Karpas-422 (cell line): ENCODE measurements around the gene SARS1. TPM values are rescaled to one million over a fixed set of nuclear protein-coding genes. Genes with fewer than 3 reads are reported as not detected.
A peak's percentile ranks its signal among the peaks of the same experiment; 100 is the strongest.

Experiments used
- DNase-seq: peaks from one replicate; pipeline ENCODE4 v3.0.0-alpha.2; 2015
- H2AFZ ChIP-seq: fragments of 200-600 bp; sonication (generic); 2 replicates; pipeline ENCODE4 v1.6.1; 2014; ENCODE audit warnings: antibody characterized with exemption, low read length, mixed read lengths
- H3K27ac ChIP-seq: fragments of 200-600 bp; sonication (generic); 2 replicates; pipeline ENCODE4 v1.5.1; 2014; ENCODE audit warnings: mild to moderate bottlenecking, low read length, moderate library complexity
- H3K27me3 ChIP-seq: fragments of 200-600 bp; sonication (generic); 2 replicates; pipeline ENCODE4 v1.6.1; 2014; ENCODE audit warnings: low read length, mixed read lengths
- H3K36me3 ChIP-seq: fragments of 200-600 bp; sonication (generic); 2 replicates; pipeline ENCODE4 v1.6.1; 2014; ENCODE audit warnings: low read length, mixed read lengths; ENCODE audit not compliant: insufficient read depth
- H3K4me1 ChIP-seq: fragments of 200-600 bp; sonication (generic); 2 replicates; pipeline ENCODE4 v1.6.1; 2014; ENCODE audit warnings: mild to moderate bottlenecking, low read length, mixed read lengths
- H3K4me2 ChIP-seq: fragments of 200-600 bp; sonication (generic); 2 replicates; pipeline ENCODE4 v1.6.1; 2014; ENCODE audit warnings: low read length, low read depth, mild to moderate bottlenecking; ENCODE audit not compliant: poor library complexity, severe bottlenecking
- H3K4me3 ChIP-seq: fragments of 200-600 bp; sonication (generic); 2 replicates; pipeline ENCODE4 v1.5.1; 2014; ENCODE audit warnings: mild to moderate bottlenecking, antibody characterized with exemption, low read length, mixed read lengths
- H3K79me2 ChIP-seq: fragments of 200-600 bp; sonication (generic); 2 replicates; pipeline ENCODE4 v1.6.1; 2014; ENCODE audit warnings: mild to moderate bottlenecking, low read length, mixed read lengths
- H3K9ac ChIP-seq: fragments of 200-600 bp; sonication (generic); 2 replicates; pipeline ENCODE4 v1.6.0; 2014; ENCODE audit warnings: low read length
- H3K9me2 ChIP-seq: fragments of 200-600 bp; sonication (generic), shearing (Covaris generic); replicated peaks from 2 replicates; pipeline ENCODE4 v1.6.0; 2014; ENCODE audit warnings: mild to moderate bottlenecking, low read length, moderate library complexity; ENCODE audit not compliant: insufficient read depth
- H3K9me3 ChIP-seq: fragments of 300-700, 200-600 bp; sonication (generic); 2 replicates; pipeline ENCODE4 v1.6.1; 2014; ENCODE audit warnings: low read length, mixed read lengths
- H4K20me1 ChIP-seq: fragments of 200-600 bp; sonication (generic); 2 replicates; pipeline ENCODE4 v1.6.1; 2014; ENCODE audit warnings: mild to moderate bottlenecking, antibody characterized with exemption, low read length, low read depth; ENCODE audit not compliant: insufficient read depth
- total RNA-seq: library from RNA; depleted of rRNA; stranded (reverse); fragments of >200 nt; shearing (Covaris generic); gene quantifications from 2 replicates; pipeline ENCODE4 v1.2.3, GENCODE V29; 2014; ENCODE audit warnings: low replicate concordance

SARS1 gene
- total RNA-seq, 1 experiment from 2014 or later, result 184 TPM

GRCh38 chr1:109198043-109198695 lies 15.5 kb upstream of the SARS1 start:
- H3K27me3 ChIP-seq, result no peaks in the 10 kb centered on the region
- H4K20me1 ChIP-seq, result 0 out of 2 replicates have a peak, but pooled peaks cover 5% of the 10 kb centered on the region
- no peak overlapping the region for H3K4me3 ChIP-seq
- no peak overlapping the region for H3K4me2 ChIP-seq
- DNase-seq, result no peak
- H2AFZ ChIP-seq, result no peak overlapping the region
- no peaks in the 10 kb centered on the region for H3K36me3 ChIP-seq
- H3K9ac ChIP-seq, result no peak overlapping the region
- H3K27ac ChIP-seq, result no peak overlapping the region
- peaks cover 5% of the 10 kb centered on the region for H3K4me1 ChIP-seq
- H3K9me3 ChIP-seq, result no peaks in the 10 kb centered on the region
- no peaks in the 10 kb centered on the region for H3K9me2 ChIP-seq
- H3K79me2 ChIP-seq, result no peaks in the 10 kb centered on the region

GRCh38 chr1:109198745-109199144 lies 15.0 kb upstream of the SARS1 start:
- H3K36me3 ChIP-seq, result no peaks in the 10 kb centered on the region
- H3K27ac ChIP-seq, result no peak overlapping the region
- no peak overlapping the region for H3K4me2 ChIP-seq
- H4K20me1 ChIP-seq, result 0 out of 2 replicates have a peak, but pooled peaks cover 5% of the 10 kb centered on the region
- H3K9ac ChIP-seq, result no peak overlapping the region
- H3K79me2 ChIP-seq, result no peaks in the 10 kb centered on the region
- no peak for DNase-seq
- H3K4me1 ChIP-seq, result peaks cover 3% of the 10 kb centered on the region
- H3K9me2 ChIP-seq, result no peaks in the 10 kb centered on the region
- H3K27me3 ChIP-seq, result no peaks in the 10 kb centered on the region
- no peaks in the 10 kb centered on the region for H3K9me3 ChIP-seq
- no peak overlapping the region for H3K4me3 ChIP-seq
- no peak overlapping the region for H2AFZ ChIP-seq

GRCh38 chr1:109199710-109200109 lies 14.0 kb upstream of the SARS1 start:
- no peaks in the 10 kb centered on the region for H3K9me2 ChIP-seq
- H3K4me3 ChIP-seq, result no peak overlapping the region
- no peaks in the 10 kb centered on the region for H3K79me2 ChIP-seq
- no peaks in the 10 kb centered on the region for H3K9me3 ChIP-seq
- no peaks in the 10 kb centered on the region for H3K27me3 ChIP-seq
- no peak overlapping the region for H3K4me2 ChIP-seq
- H3K36me3 ChIP-seq, result no peaks in the 10 kb centered on the region
- H3K9ac ChIP-seq, result no peak overlapping the region
- H4K20me1 ChIP-seq, result 0 out of 2 replicates have a peak, but pooled peaks cover 5% of the 10 kb centered on the region
- no peak overlapping the region for H3K27ac ChIP-seq
- 0 out of 2 replicates have a peak overlapping the region, but pooled peaks have one; percentile 56 for H2AFZ ChIP-seq
- no peak for DNase-seq
- H3K4me1 ChIP-seq, result no peaks in the 10 kb centered on the region

GRCh38 chr1:109201123-109201703 lies 12.5 kb upstream of the SARS1 start:
- H3K4me2 ChIP-seq, result no peak overlapping the region
- H4K20me1 ChIP-seq, result 0 out of 2 replicates have a peak, but pooled peaks cover 5% of the 10 kb centered on the region
- no peaks in the 10 kb centered on the region for H3K36me3 ChIP-seq
- H3K9me2 ChIP-seq, result no peaks in the 10 kb centered on the region
- H3K4me3 ChIP-seq, result no peak overlapping the region
- no peak overlapping the region for H3K27ac ChIP-seq
- no peaks in the 10 kb centered on the region for H3K9me3 ChIP-seq
- no peak overlapping the region for H3K9ac ChIP-seq
- no peak overlapping the region for H2AFZ ChIP-seq
- H3K79me2 ChIP-seq, result no peaks in the 10 kb centered on the region
- DNase-seq, result peak; percentile 81
- H3K4me1 ChIP-seq, result no peaks in the 10 kb centered on the region
- no peaks in the 10 kb centered on the region for H3K27me3 ChIP-seq

- no peak for DNase-seq
- Histone ChIP-seq H3K27me3 (no peaks in the 10 kb centered on the region), H4K20me1 (0 out of 2 replicates have a peak, but pooled peaks cover 5% of the 10 kb centered on the region), H3K79me2 (no peaks in the 10 kb centered on the region), H3K4me2 (no peak overlapping the region), H2AFZ (no peak overlapping the region), H3K4me1 (peaks cover 7% of the 10 kb centered on the region; the same call in 1 of the 2 replicates), H3K9ac (no peak overlapping the region), H3K27ac (no peak overlapping the region), H3K36me3 (no peaks in the 10 kb centered on the region), H3K4me3 (no peak overlapping the region), H3K9me3 (no peaks in the 10 kb centered on the region), H3K9me2 (no peaks in the 10 kb centered on the region)
Observed at GRCh38 chr1:109204484-109204883, 9.2 kb upstream of the SARS1 start.

GRCh38 chr1:109206339-109206738 lies 7.4 kb upstream of the SARS1 start:
- Histone ChIP-seq H3K9me3 (no peaks in the 10 kb centered on the region), H2AFZ (no peak overlapping the region), H3K9me2 (no peaks in the 10 kb centered on the region), H3K36me3 (no peaks in the 10 kb centered on the region), H3K27me3 (no peaks in the 10 kb centered on the region), H3K9ac (no peak overlapping the region), H3K4me3 (no peak overlapping the region), H3K4me2 (no peak overlapping the region), H3K27ac (no peak overlapping the region), H3K4me1 (peaks cover 20% of the 10 kb centered on the region), H3K79me2 (no peaks in the 10 kb centered on the region), H4K20me1 (0 out of 2 replicates have a peak, but pooled peaks cover 3% of the 10 kb centered on the region)
- DNase-seq, result no peak

GRCh38 chr1:109207467-109208103 lies 6.1 kb upstream of the SARS1 start:
- H3K4me3 ChIP-seq, result no peak overlapping the region
- no peaks in the 10 kb centered on the region for H3K9me3 ChIP-seq
- no peaks in the 10 kb centered on the region for H3K27me3 ChIP-seq
- no peaks in the 10 kb centered on the region for H3K79me2 ChIP-seq
- H4K20me1 ChIP-seq, result no peaks in the 10 kb centered on the region
- no peak overlapping the region for H3K27ac ChIP-seq
- no peak overlapping the region for H3K4me2 ChIP-seq
- no peaks in the 10 kb centered on the region for H3K36me3 ChIP-seq
- H3K9me2 ChIP-seq, result no peaks in the 10 kb centered on the region
- no peak for DNase-seq
- H3K4me1 ChIP-seq, result peaks cover 20% of the 10 kb centered on the region
- no peak overlapping the region for H2AFZ ChIP-seq
- H3K9ac ChIP-seq, result no peak overlapping the region

GRCh38 chr1:109208394-109208793 lies 5.3 kb upstream of the SARS1 start:
- Histone ChIP-seq H3K79me2 (no peaks in the 10 kb centered on the region), H3K36me3 (no peaks in the 10 kb centered on the region), H3K27me3 (no peaks in the 10 kb centered on the region), H3K4me1 (peaks cover 25% of the 10 kb centered on the region), H3K9ac (no peak overlapping the region), H3K4me2 (no peak overlapping the region), H3K27ac (no peak overlapping the region), H3K4me3 (no peak overlapping the region), H4K20me1 (no peaks in the 10 kb centered on the region), H2AFZ (no peak overlapping the region), H3K9me2 (no peaks in the 10 kb centered on the region), H3K9me3 (no peaks in the 10 kb centered on the region)
- DNase-seq, result no peak
